ENCODE results near the gene OR6J1.

GRCh38 chr14:22623047-22623446 is 21.1 kb downstream of the OR6J1 start:
- TF ChIP-seq, protein P1, sequence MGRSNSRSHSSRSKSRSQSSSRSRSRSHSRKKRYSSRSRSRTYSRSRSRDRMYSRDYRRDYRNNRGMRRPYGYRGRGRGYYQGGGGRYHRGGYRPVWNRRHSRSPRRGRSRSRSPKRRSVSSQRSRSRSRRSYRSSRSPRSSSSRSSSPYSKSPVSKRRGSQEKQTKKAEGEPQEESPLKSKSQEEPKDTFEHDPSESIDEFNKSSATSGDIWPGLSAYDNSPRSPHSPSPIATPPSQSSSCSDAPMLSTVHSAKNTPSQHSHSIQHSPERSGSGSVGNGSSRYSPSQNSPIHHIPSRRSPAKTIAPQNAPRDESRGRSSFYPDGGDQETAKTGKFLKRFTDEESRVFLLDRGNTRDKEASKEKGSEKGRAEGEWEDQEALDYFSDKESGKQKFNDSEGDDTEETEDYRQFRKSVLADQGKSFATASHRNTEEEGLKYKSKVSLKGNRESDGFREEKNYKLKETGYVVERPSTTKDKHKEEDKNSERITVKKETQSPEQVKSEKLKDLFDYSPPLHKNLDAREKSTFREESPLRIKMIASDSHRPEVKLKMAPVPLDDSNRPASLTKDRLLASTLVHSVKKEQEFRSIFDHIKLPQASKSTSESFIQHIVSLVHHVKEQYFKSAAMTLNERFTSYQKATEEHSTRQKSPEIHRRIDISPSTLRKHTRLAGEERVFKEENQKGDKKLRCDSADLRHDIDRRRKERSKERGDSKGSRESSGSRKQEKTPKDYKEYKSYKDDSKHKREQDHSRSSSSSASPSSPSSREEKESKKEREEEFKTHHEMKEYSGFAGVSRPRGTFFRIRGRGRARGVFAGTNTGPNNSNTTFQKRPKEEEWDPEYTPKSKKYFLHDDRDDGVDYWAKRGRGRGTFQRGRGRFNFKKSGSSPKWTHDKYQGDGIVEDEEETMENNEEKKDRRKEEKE (IDR thresholded peaks at IDR 0.05): no peak
- no peak for TF ChIP-seq POLR2A (IDR thresholded peaks at IDR 0.05; ENCODE audit: low read depth, low read length)
- no peak for TF ChIP-seq TAF1 (IDR thresholded peaks at IDR 0.05; ENCODE audit: borderline replicate concordance, low read depth, low read length)
- TF ChIP-seq ZNF274 (IDR thresholded peaks at IDR 0.05; ENCODE audit: insufficient read depth, insufficient read length): no peak
- TF ChIP-seq EZH2 (IDR thresholded peaks at IDR 0.05; ENCODE audit: borderline replicate concordance, control insufficient read depth, low read depth, low read length): no peak
- TF ChIP-seq POLR2AphosphoS5 (IDR thresholded peaks at IDR 0.05; ENCODE audit: low read length): no peak
- no peak for TF ChIP-seq TCF7 (IDR thresholded peaks at IDR 0.05; ENCODE audit: borderline replicate concordance)
- TF ChIP-seq, protein P2, sequence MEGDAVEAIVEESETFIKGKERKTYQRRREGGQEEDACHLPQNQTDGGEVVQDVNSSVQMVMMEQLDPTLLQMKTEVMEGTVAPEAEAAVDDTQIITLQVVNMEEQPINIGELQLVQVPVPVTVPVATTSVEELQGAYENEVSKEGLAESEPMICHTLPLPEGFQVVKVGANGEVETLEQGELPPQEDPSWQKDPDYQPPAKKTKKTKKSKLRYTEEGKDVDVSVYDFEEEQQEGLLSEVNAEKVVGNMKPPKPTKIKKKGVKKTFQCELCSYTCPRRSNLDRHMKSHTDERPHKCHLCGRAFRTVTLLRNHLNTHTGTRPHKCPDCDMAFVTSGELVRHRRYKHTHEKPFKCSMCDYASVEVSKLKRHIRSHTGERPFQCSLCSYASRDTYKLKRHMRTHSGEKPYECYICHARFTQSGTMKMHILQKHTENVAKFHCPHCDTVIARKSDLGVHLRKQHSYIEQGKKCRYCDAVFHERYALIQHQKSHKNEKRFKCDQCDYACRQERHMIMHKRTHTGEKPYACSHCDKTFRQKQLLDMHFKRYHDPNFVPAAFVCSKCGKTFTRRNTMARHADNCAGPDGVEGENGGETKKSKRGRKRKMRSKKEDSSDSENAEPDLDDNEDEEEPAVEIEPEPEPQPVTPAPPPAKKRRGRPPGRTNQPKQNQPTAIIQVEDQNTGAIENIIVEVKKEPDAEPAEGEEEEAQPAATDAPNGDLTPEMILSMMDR (IDR thresholded peaks at IDR 0.05 in 2 of 3, conservative IDR thresholded peaks at IDR 0.05 in 1 of 3; ENCODE audit: control insufficient read depth in 2 of 3, extremely low read depth in 1 of 3, insufficient read depth in 1 of 3, low read depth in 3 of 3, low read length in 3 of 3): no peak
- no peak for TF ChIP-seq NFIC (IDR thresholded peaks at IDR 0.05; ENCODE audit: low read depth, low read length)
- no peak for TF ChIP-seq POU2F2 (IDR thresholded peaks at IDR 0.05; ENCODE audit: borderline replicate concordance, low read depth, low read length)
- TF ChIP-seq TBL1XR1 (IDR thresholded peaks at IDR 0.05; ENCODE audit: low read depth, low read length): no peak
- no peak for TF ChIP-seq ASH2L (IDR thresholded peaks at IDR 0.05; ENCODE audit: borderline replicate concordance, low read depth)
- no peak for TF ChIP-seq MEF2B (IDR thresholded peaks at IDR 0.05; ENCODE audit: partially characterized antibody, poor library complexity, severe bottlenecking)
- TF ChIP-seq ZNF217 (IDR thresholded peaks at IDR 0.05): no peak
